GM12874 (cell line): ENCODE results near the gene KSR1.
A peak's percentile ranks its signal among the peaks of the same experiment; 100 is the strongest.

Experiments used
- TF ChIP-seq, protein P1 (sequence below): IDR thresholded peaks from 2 replicates; pipeline ENCODE4 v1.5.1; 2011; ENCODE audit warnings: low read depth, mild to moderate bottlenecking, control low read depth, low read length, moderate library complexity; ENCODE audit not compliant: insufficient read depth

The KSR1 gene

DNA sequence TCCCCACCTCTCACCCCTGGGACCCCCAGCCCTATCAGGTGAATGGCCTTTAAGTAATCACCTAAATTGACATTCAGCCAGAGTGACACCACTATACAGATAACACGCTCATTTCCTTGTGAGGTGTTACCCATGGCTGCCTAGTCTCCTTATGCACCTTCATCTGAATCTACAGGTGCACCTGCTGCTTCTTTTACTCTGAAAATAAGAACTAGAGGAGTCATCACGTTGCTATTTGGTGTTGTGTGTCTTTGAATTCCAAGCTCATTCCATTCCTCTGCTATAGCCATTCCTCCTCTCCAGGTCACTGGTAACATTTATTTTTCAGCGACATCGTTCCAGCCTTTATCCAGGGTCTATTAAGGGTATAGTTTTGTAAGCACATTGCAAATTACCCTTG, 184.5 kb downstream of the KSR1 start:
- TF ChIP-seq, protein P1, sequence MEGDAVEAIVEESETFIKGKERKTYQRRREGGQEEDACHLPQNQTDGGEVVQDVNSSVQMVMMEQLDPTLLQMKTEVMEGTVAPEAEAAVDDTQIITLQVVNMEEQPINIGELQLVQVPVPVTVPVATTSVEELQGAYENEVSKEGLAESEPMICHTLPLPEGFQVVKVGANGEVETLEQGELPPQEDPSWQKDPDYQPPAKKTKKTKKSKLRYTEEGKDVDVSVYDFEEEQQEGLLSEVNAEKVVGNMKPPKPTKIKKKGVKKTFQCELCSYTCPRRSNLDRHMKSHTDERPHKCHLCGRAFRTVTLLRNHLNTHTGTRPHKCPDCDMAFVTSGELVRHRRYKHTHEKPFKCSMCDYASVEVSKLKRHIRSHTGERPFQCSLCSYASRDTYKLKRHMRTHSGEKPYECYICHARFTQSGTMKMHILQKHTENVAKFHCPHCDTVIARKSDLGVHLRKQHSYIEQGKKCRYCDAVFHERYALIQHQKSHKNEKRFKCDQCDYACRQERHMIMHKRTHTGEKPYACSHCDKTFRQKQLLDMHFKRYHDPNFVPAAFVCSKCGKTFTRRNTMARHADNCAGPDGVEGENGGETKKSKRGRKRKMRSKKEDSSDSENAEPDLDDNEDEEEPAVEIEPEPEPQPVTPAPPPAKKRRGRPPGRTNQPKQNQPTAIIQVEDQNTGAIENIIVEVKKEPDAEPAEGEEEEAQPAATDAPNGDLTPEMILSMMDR, result no peak

DNA sequence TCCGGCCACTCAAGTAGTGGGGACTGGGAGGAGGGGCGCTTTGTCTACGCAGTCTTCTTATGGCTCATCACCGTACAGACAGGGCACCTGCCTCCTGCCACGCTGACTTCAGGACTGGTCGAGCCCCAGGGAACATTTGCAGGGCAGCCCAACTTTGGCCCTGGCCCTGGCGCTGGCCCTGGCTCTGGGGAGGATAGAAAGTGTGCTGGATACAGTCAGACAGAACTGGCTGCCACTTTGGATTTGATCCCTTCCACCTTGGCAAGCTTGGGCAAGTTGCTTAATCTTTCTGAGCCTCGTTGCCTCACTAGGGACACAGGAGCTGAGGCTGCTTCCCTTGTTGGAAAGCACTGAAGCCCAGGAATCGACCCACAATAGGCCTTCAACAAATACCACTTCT, 188.3 kb downstream of the KSR1 start:
- TF ChIP-seq, protein P1, result no peak

DNA sequence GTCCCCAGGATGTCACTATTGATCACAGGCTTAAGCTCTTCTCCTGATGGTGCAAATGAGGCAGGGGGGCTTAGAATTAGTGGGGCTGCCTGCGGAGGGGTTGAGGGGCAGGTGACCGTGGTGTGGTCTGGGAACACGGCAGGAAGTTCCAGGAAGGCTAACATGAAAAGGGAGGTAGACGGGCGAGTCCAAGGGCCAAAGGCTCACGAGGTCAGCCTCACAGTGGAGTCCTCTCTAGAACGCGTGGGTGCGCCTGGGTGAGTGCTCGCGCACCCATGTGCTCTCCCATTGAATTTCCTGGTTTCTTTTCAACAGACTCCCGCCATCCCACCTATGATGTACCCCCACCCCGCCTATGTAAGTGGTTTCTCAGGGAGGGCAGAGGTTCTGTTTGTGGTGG, 190.0 kb downstream of the KSR1 start:
- TF ChIP-seq, protein P1, result no peak

DNA sequence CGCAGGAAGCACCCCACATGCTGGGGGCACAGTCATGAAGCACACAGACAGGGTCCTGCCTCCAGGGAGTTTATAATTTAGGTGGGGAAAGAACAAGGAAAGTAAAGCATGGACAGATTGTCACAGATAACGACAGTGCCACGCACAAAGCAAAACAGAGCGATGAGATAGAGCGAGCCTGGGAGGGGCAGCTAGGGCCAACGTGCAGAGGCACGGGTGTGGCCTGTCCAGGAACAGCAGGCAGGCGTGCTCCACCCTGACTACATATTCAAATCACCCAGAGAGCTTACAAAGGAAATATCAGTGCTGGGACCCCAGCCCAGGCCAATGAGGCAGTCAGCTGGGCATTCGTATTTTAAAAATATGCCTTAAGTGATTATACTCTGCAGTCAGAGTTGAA, 191.5 kb downstream of the KSR1 start:
- TF ChIP-seq, protein P1, result no peak

DNA sequence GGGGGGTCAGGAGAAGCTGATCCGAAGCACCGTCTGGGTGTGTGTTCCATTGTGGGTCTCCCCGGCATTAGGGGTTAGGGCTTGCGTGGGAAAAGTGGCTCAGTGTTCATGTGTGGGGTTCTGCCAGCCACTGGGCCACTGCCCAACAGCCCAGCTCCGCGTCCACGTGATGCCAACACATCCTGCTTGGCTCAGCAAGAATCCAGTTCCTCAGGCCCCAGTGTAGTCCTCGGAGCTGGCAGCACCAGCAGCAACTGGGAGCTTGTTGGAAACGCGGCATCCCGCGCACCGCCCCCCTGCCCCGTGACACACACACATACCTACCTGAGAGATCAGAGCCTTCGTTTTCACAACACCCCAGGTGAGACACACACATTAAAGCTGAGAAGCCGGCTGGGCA, 193.7 kb downstream of the KSR1 start:
- TF ChIP-seq, protein P1, result no peak

DNA sequence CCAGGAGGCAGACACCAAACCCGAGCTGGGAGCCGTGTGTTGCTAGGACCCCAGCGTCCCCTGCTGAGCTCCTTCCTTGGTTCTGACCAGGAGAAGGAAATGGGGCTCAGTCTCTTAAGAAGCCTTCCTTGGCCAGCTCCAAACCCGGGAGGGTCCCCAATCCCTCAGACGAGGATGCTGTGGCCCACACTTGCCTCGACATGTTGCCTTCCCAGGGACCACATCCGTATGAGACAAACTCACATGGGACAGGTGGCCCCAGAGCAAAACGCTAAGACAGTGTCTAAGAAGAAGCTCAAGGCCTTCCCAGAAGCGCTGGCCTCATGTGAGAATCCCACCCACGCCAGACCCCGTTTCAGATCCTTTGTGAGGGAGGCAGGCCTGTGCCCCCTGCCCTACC, 194.6 kb downstream of the KSR1 start:
- TF ChIP-seq, protein P1, result no peak

DNA sequence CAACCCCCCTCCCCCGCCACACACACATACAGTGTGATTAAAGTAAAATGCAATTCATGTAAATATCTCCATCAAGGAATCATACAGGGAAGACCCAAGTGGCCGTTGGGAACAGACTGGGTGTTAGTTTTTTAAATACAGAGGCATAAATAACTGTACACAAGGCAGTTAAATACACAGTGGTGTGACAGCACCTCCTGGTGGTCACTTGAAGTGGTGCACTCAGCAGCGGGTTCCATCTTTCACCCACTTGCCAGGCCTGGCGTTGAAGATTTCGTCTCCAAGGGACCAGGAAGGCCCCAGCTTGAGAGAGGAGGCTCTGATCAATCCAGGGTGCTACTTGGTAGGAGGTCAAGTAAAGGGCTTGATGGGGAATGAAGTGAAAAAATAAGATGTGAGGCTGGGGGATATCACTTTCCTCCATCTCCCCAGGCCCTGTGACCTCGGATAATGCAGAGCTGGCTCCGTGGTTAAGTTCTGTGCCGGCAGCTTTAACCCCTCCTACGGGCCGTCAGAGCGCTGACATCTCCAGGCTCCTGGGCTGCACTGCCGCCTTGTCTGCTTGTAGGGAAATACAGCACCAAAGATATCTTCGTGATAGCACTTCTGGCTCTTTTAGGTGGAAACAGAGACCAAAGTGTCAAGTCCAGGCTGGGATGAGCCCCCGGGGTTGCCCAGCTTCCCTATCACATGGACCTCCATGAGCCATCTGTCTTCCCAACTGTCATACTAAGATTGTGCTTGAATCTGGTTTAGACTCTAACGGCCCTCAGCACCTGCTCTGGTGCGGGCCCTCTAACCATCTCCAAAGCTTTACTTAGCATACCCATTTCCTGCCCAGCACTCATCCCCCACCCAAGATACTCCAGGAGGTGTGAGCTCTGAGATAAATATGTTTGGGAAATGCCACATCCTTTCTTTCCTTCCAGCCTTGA, 195.4 kb downstream of the KSR1 start:
- TF ChIP-seq, protein P1, result peak; percentile 70
